ENCODE results near the gene PFDN6.

GRCh38 chr6:33292996-33293682 lies 3.7 kb downstream of the PFDN6 start:
- TF ChIP-seq CTCF (IDR thresholded peaks at IDR 0.05) (no peak), POLR2A (IDR thresholded peaks at IDR 0.05) (no peak)

Data from tibial nerve (tissue), 3 donors.